EL (cell line): ENCODE measurements around the gene MAP7D1.

ENCODE experiments used
- DNase-seq: peaks from one replicate; pipeline ENCODE4 v3.0.0-alpha.2; 2016

The MAP7D1 gene

GRCh38 chr1:36128126-36128904, 27.6 kb upstream of the MAP7D1 start:
- DNase-seq: peak; percentile 70

DNA sequence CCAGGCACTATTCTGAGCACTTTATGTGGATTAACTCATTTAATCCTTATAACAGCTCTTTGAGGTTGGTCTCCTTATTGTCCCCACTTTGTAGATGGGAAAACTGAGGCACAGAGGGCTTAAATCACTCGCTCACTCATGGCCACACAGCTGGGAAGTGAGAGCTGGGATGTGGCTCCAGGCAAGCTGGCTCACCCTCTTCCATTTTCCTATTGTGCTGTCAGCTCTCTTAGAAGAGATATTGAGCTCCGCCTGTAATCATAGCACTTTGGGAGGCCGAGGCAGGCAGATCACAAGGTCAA, 27.1 kb upstream of the MAP7D1 start:
- no peak for DNase-seq

DNA sequence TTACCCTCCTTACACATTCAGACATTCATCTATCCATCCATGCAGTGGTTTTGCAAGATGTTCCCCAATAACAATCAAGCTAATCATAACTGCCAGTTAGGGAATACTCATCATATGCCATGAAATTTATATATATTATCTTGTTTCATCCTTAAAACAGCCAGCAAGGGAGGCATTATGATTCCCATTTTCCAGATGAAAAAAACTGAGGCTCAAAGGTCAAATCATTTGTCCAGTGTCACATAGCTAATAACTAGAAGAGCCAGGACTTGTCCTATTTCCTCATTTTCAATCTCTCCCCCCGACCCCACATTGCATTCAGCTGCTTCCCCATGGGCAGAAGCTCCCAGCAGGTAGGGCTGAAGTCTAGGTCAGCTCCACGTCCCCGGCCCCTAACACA, 23.9 kb upstream of the MAP7D1 start:
- no peak for DNase-seq

DNA sequence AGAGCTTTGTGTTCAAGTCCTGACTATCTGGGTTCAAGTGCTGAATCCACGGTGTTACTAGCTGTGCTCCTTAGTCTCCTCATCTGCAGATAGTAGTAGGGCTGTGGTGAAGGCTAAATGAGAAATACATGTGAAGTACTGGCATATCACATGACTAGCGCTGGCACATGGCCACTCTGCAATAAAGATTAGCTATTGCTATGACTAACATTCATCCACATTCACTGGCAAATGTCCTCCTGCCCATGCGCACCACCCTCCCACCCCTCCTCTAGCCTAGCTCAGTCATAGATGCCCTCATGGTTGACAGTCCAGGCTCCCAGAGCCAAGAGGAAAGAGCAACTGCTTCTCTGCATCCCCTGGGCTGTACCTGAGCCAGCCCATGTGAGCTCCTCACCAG, 22.5 kb upstream of the MAP7D1 start:
- DNase-seq: peak; percentile 97

GRCh38 chr1:36134031-36134430, 21.9 kb upstream of the MAP7D1 start:
- no peak for DNase-seq

GRCh38 chr1:36134505-36135329, 21.2 kb upstream of the MAP7D1 start:
- DNase-seq: peak; percentile 75

DNA sequence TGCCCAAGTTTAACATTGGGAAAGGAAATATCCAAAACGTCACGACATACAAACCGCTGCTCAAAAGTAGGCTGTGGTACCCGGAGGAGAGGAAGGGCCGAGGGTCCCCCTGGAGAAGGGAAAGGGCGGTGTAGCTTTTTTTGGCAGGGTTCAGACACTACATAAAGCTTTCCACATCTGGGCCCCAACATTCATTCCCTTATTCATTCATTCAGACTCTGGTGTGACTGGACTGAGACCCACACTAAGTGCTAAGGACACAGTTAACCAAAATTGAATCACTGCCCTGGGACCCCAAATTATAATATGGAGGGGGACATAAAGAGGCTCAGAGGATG, 20.7 kb upstream of the MAP7D1 start:
- DNase-seq: no peak

DNA sequence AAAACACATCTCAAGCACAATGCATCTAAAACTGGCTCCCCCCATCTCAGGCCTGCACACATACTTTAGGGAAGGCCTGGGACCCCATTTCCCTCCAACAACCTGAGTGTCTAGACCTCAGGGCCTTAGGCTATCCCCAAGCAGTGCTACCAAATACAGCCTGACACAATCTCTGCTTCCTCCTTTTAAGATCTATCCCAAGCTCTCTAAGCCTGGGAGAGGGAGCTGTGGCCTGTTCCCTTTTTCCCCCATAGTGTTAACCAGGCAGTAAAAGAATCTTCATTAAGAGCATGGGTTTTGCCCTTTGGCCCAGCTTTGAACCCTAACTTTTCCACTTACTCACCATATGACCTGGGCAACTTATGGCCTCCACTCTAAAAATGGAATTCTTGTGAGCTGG, 20.2 kb upstream of the MAP7D1 start:
- no peak for DNase-seq

- DNase-seq: peak; percentile 88
Observed at GRCh38 chr1:36136535-36136934, 19.4 kb upstream of the MAP7D1 start.

DNA sequence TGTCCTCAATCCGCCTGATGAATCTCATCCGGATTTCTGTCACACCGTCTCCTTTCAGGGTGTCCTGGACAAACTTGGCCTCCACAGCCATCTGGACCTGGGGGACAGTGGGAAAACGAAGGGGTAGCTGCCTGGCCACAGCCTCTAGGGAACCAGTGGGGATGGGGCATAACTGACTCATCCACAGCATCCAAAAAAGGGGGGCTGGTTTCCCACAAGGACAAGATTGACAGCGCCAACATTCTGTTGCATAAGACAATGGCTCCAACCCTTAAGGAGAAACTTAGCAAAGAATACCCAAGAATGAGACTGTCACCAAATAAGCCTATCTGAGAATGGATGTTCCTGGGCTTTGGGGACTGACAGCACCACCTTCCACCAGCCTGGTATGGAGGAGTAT, 18.7 kb upstream of the MAP7D1 start:
- DNase-seq: no peak

GRCh38 chr1:36137776-36138175, 18.2 kb upstream of the MAP7D1 start:
- DNase-seq: no peak

GRCh38 chr1:36139521-36139920, 16.4 kb upstream of the MAP7D1 start:
- no peak for DNase-seq

- no peak for DNase-seq
Observed at GRCh38 chr1:36142121-36142520, 13.8 kb upstream of the MAP7D1 start.

GRCh38 chr1:36143424-36143823, 12.5 kb upstream of the MAP7D1 start:
- no peak for DNase-seq

GRCh38 chr1:36144413-36144812, 11.5 kb upstream of the MAP7D1 start:
- DNase-seq: no peak

DNA sequence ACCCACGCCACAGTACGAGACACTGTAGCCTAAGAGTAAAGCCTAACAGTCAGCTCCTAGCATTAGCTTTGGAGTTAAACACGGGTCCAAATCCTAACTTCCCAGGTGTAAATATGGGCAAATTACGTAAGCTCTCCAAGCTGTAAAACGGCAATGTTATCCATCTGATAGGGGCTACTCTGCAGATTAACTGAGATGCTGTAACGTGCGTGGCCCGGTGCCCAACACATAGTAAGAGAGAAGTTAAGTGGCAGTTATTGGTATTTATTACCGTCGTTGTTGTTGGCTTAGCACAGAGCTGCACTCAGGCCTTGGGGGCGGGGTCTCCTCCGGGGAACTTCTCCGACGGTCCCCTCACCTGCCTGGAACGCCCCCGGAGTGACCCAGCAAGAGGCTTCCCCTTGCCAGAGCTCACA, 7.1 kb upstream of the MAP7D1 start:
- DNase-seq: no peak

DNA sequence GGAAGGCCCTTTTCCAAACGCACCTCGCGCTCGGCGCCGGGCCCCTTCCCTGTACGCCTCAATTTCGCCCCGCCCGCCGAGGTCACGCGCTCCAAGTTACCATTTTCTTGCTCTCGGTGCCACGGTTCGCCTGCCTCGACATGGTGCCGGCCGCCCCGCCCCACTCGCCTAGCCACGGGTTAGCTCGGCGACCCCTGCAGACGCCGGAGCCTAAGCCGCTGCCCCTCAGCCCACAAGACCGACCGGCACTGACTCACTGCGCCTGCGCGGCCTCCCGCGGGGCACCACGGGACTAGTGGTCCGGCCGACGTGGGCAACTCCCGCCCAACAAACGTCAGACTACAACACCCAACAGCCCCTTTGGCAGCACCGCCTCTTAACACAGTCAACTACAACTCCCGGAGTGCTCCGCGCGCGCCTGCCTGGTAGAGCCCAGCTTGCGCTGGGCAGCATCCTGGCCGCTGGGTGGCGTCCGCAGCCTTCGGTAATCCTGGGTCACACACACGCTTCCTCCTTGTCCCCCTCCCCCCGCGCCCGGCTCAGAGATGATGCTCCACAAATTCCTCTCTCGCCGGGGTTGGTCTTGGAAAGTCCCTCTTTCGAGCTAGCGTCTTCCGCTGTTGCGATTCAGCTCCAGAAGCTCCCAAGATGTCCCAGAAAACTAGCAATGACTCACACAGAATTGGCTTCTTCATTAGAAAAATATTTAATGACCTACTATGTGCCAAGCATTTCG, 6.6 kb upstream of the MAP7D1 start, which contains the start of gene TRAPPC3:
Gene TRAPPC3, minus strand, starts transcription at position 250 of the 736 bp plus-strand sequence. Its CDS starts 108 bp downstream, at position 142.
- peak; percentile 100 for DNase-seq

GRCh38 chr1:36149973-36150295, 6.0 kb upstream of the MAP7D1 start:
- DNase-seq: no peak

- peak; percentile 97 for DNase-seq
Observed at GRCh38 chr1:36150296-36151133, 5.4 kb upstream of the MAP7D1 start.

- no peak for DNase-seq
Observed at GRCh38 chr1:36151134-36151844, 4.7 kb upstream of the MAP7D1 start.

GRCh38 chr1:36151845-36152203, 4.1 kb upstream of the MAP7D1 start:
- no peak for DNase-seq

DNA sequence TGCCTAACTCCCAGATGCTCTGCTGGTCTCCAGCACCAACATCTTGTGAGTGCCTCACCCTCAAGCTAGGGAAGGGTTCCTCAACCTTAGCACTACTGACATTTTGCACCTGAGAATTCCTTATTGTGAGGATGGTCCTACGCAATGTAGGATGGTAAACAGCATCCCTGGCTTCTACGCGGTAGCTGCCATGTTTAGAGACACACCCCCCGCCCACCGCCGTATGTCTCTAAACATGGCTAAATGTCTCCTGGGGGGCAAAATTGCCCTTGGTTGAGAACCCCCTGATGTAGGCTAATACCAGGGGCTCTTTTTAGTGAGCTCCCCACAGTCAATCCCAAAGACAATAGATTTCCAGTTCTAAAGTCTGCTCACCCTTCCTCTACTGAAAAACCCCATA, 2.5 kb upstream of the MAP7D1 start:
- no peak for DNase-seq
